Stomach (tissue), 4 donors: Measurements from ENCODE around the gene TEX48.

Experiments used
- CTCF ChIP-seq, 7 experiments: fragments of 450-650 bp in 4 of 7; fragments of 200-600 bp in 3 of 7; sonication (generic) in 3 of 7; IDR thresholded peaks; one replicate each; pipeline ENCODE4 v1.5.1; 2016 to 2019; ENCODE audit warnings: antibody characterized with exemption in 7 of 7, control low read depth in 2 of 7, mild to moderate bottlenecking in 1 of 7
- POLR2A ChIP-seq, 4 donors: fragments of 450-650 bp; IDR thresholded peaks; one replicate each; pipeline ENCODE4 v1.6.1; 2016; ENCODE audit warnings: antibody characterized with exemption in 4 of 4, control low read depth in 2 of 4, mild to moderate bottlenecking in 1 of 4, moderate library complexity in 1 of 4

- no peak for TF ChIP-seq CTCF (IDR thresholded peaks at IDR 0.05)
- no peak for TF ChIP-seq POLR2A (IDR thresholded peaks at IDR 0.05)
Observed at GRCh38 chr9:114674076-114674797, 7.8 kb downstream of the TEX48 start.
